HL-60 (cell line): ENCODE measurements around the gene PCNX2.

Source experiments
- GABPA ChIP-seq: IDR thresholded peaks from 2 replicates; pipeline ENCODE4 v1.6.1; 2012; ENCODE audit warnings: low read depth
- POLR2AphosphoS5 ChIP-seq: IDR thresholded peaks from 2 replicates; pipeline ENCODE4 v1.6.1; 2012; ENCODE audit warnings: low read depth
- SPI1 ChIP-seq: IDR thresholded peaks from 2 replicates; pipeline ENCODE4 v1.6.1; 2012; ENCODE audit warnings: low read depth, mild to moderate bottlenecking, borderline replicate concordance
- TF ChIP-seq, protein P1 (sequence below): IDR thresholded peaks from one replicate; pipeline ENCODE4 v1.5.1; 2011; ENCODE audit warnings: low read length, control low read depth, inconsistent platforms; ENCODE audit not compliant: insufficient read depth
- TF ChIP-seq, protein P2 (sequence below): IDR thresholded peaks from 2 replicates; pipeline ENCODE4 v1.6.1; 2012; ENCODE audit warnings: low read depth; ENCODE audit not compliant: insufficient replicate concordance

DNA sequence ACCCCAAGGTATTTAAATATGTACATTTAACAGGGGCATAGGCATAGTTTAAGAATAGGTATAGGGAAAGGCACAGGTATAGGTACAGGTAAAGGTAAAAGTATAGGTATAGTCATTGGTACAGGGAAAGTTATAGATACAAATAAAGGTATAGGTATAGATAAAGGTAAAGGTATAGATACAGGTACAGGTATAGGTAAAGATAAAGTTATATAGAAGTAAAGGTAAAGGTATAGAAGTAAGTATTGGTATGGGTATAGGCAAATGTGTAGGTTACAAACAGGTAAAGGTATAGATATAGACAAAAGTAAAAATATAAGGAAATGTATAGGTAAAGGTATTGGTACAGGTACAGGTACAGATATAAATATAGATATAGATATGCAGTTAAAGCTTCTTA, 137.2 kb downstream of the PCNX2 start:
- TF ChIP-seq, protein P1, sequence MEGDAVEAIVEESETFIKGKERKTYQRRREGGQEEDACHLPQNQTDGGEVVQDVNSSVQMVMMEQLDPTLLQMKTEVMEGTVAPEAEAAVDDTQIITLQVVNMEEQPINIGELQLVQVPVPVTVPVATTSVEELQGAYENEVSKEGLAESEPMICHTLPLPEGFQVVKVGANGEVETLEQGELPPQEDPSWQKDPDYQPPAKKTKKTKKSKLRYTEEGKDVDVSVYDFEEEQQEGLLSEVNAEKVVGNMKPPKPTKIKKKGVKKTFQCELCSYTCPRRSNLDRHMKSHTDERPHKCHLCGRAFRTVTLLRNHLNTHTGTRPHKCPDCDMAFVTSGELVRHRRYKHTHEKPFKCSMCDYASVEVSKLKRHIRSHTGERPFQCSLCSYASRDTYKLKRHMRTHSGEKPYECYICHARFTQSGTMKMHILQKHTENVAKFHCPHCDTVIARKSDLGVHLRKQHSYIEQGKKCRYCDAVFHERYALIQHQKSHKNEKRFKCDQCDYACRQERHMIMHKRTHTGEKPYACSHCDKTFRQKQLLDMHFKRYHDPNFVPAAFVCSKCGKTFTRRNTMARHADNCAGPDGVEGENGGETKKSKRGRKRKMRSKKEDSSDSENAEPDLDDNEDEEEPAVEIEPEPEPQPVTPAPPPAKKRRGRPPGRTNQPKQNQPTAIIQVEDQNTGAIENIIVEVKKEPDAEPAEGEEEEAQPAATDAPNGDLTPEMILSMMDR: no peak
- TF ChIP-seq SPI1 (no peak), POLR2AphosphoS5 (no peak), GABPA (no peak)
- TF ChIP-seq, protein P2, sequence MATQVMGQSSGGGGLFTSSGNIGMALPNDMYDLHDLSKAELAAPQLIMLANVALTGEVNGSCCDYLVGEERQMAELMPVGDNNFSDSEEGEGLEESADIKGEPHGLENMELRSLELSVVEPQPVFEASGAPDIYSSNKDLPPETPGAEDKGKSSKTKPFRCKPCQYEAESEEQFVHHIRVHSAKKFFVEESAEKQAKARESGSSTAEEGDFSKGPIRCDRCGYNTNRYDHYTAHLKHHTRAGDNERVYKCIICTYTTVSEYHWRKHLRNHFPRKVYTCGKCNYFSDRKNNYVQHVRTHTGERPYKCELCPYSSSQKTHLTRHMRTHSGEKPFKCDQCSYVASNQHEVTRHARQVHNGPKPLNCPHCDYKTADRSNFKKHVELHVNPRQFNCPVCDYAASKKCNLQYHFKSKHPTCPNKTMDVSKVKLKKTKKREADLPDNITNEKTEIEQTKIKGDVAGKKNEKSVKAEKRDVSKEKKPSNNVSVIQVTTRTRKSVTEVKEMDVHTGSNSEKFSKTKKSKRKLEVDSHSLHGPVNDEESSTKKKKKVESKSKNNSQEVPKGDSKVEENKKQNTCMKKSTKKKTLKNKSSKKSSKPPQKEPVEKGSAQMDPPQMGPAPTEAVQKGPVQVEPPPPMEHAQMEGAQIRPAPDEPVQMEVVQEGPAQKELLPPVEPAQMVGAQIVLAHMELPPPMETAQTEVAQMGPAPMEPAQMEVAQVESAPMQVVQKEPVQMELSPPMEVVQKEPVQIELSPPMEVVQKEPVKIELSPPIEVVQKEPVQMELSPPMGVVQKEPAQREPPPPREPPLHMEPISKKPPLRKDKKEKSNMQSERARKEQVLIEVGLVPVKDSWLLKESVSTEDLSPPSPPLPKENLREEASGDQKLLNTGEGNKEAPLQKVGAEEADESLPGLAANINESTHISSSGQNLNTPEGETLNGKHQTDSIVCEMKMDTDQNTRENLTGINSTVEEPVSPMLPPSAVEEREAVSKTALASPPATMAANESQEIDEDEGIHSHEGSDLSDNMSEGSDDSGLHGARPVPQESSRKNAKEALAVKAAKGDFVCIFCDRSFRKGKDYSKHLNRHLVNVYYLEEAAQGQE: no peak
